ENCODE measurements around the gene TIMP4.

The TIMP4 gene

DNA sequence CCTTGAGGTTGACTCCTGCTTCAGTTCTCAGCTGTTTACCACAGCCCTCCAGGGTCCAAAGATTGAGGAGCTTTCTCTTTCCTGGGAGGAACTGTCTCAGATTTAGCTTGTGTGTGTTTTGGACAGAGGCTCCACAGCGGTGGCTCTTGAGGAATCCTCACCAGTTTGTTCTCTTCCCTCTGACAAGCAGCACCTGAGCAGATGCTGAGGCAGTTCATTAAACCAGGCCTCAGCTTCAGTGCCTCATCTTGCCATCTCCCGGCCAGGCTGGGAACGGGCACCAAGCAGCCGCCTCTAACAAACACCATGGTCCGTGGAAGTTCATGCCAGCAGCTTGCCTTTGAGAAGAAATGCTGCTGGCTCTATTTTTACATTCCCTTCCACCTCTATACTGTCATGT, 25.8 kb upstream of the TIMP4 start:
- TF ChIP-seq EZH2phosphoT487 (IDR thresholded peaks at IDR 0.05; ENCODE audit: borderline replicate concordance, low read length), result no peak
- TF ChIP-seq CTCF (IDR thresholded peaks at IDR 0.05; ENCODE audit: low read depth, low read length, poor library complexity, severe bottlenecking), result no peak
- Histone ChIP-seq H3K27me3 (ENCODE audit: control insufficient read depth, low read length) (no peaks in the 10 kb centered on the region), H3K27ac (ENCODE audit: low read depth, low read length) (no peak overlapping the region), H3K9me3 (ENCODE audit: control insufficient read depth, insufficient read depth, low read length) (no peaks in the 10 kb centered on the region), H3K4me3 (ENCODE audit: low read length) (no peak overlapping the region), H4K20me1 (ENCODE audit: control insufficient read depth, insufficient read depth, low read depth, low read length) (no peaks in the 10 kb centered on the region), H3F3A (ENCODE audit: control insufficient read depth, insufficient read depth) (no peaks in the 10 kb centered on the region), H3K36me3 (ENCODE audit: control insufficient read depth, low read length) (no peaks in the 10 kb centered on the region), H3K4me2 (ENCODE audit: low read length) (no peak overlapping the region), H3K9me2 (replicated peaks; ENCODE audit: control insufficient read depth, low read length) (no peaks in the 10 kb centered on the region), H3K79me2 (ENCODE audit: control insufficient read depth, low read length) (no peaks in the 10 kb centered on the region), H3K4me1 (ENCODE audit: control insufficient read depth, low read length) (peaks cover 24% of the 10 kb centered on the region)

- no peaks in the 10 kb centered on the region for H4K20me1 ChIP-seq (ENCODE audit: control insufficient read depth, insufficient read depth, low read depth, low read length)
- no peaks in the 10 kb centered on the region for H3K27me3 ChIP-seq (ENCODE audit: control insufficient read depth, low read length)
- H3K4me1 ChIP-seq (ENCODE audit: control insufficient read depth, low read length), result peaks cover 21% of the 10 kb centered on the region
- TF ChIP-seq CTCF (IDR thresholded peaks at IDR 0.05; ENCODE audit: low read depth, low read length, poor library complexity, severe bottlenecking), result no peak
- no peak overlapping the region for H3K4me2 ChIP-seq (ENCODE audit: low read length)
- H3K9me3 ChIP-seq (ENCODE audit: control insufficient read depth, insufficient read depth, low read length), result no peaks in the 10 kb centered on the region
- no peak overlapping the region for H3K27ac ChIP-seq (ENCODE audit: low read depth, low read length)
- no peaks in the 10 kb centered on the region for H3K79me2 ChIP-seq (ENCODE audit: control insufficient read depth, low read length)
- no peaks in the 10 kb centered on the region for H3F3A ChIP-seq (ENCODE audit: control insufficient read depth, insufficient read depth)
- H3K4me3 ChIP-seq (ENCODE audit: low read length), result no peak overlapping the region
- H3K9me2 ChIP-seq (replicated peaks; ENCODE audit: control insufficient read depth, low read length), result no peaks in the 10 kb centered on the region
- H3K36me3 ChIP-seq (ENCODE audit: control insufficient read depth, low read length), result no peaks in the 10 kb centered on the region
Measured at GRCh38 chr3:12182687-12183441, 24.2 kb upstream of the TIMP4 start.

- no peak overlapping the region for H3K27ac ChIP-seq (ENCODE audit: low read depth, low read length)
- no peaks in the 10 kb centered on the region for H3K79me2 ChIP-seq (ENCODE audit: control insufficient read depth, low read length)
- peaks cover 10% of the 10 kb centered on the region for H3K4me1 ChIP-seq (ENCODE audit: control insufficient read depth, low read length)
- H3K4me2 ChIP-seq (ENCODE audit: low read length), result no peak overlapping the region
- no peaks in the 10 kb centered on the region for H3K36me3 ChIP-seq (ENCODE audit: control insufficient read depth, low read length)
- no peak overlapping the region for H3K4me3 ChIP-seq (ENCODE audit: low read length)
- H3K9me3 ChIP-seq (ENCODE audit: control insufficient read depth, insufficient read depth, low read length), result no peaks in the 10 kb centered on the region
- TF ChIP-seq CTCF (IDR thresholded peaks at IDR 0.05; ENCODE audit: low read depth, low read length, poor library complexity, severe bottlenecking), result no peak
- TF ChIP-seq EZH2phosphoT487 (IDR thresholded peaks at IDR 0.05; ENCODE audit: borderline replicate concordance, low read length), result no peak
- no peaks in the 10 kb centered on the region for H3F3A ChIP-seq (ENCODE audit: control insufficient read depth, insufficient read depth)
- no peaks in the 10 kb centered on the region for H3K9me2 ChIP-seq (replicated peaks; ENCODE audit: control insufficient read depth, low read length)
- no peaks in the 10 kb centered on the region for H4K20me1 ChIP-seq (ENCODE audit: control insufficient read depth, insufficient read depth, low read depth, low read length)
- H3K27me3 ChIP-seq (ENCODE audit: control insufficient read depth, low read length), result no peaks in the 10 kb centered on the region
Measured at GRCh38 chr3:12181806-12182205, 23.1 kb upstream of the TIMP4 start.

Measured in DOHH2 (cell line).